Peyer's patch (tissue), 4 donors: ENCODE results near the gene NRG3. TPM values are rescaled to one million over a fixed set of nuclear protein-coding genes. Genes with fewer than 3 reads are reported as not detected.

ENCODE experiments used
- DNase-seq, 3 donors: peaks; one replicate each; pipeline ENCODE4 v3.0.0-alpha.2; 2017 to 2019
- H3K27ac ChIP-seq, 4 donors: fragments of 200-600 bp; sonication (generic); one replicate each; pipeline ENCODE4 v1.5.1; 2016 to 2019
- H3K27me3 ChIP-seq, 2 donors: fragments of 200-600 bp; sonication (generic); one replicate each; pipeline ENCODE4 v1.5.1; 2019
- H3K36me3 ChIP-seq, 3 donors: fragments of 200-600 bp; sonication (generic); one replicate each; pipeline ENCODE4 v1.5.1; 2016 to 2019
- H3K4me1 ChIP-seq, 4 donors: fragments of 200-600 bp; sonication (generic); one replicate each; pipeline ENCODE4 v1.5.1; 2016 to 2019
- H3K4me3 ChIP-seq, 4 donors: fragments of 200-600 bp; sonication (generic); 1 replicate in 3 of 4; 2 replicates in 1 of 4; pipeline ENCODE4 v1.5.1; 2016 to 2019; ENCODE audit warnings: mild to moderate bottlenecking in 1 of 4
- H3K9me3 ChIP-seq, 4 donors: fragments of 200-600 bp; sonication (generic); one replicate each; pipeline ENCODE4 v1.5.1; 2016 to 2019; ENCODE audit warnings: mild to moderate bottlenecking in 1 of 4
- POLR2A ChIP-seq, 2 donors: fragments of 450-650 bp; IDR thresholded peaks; one replicate each; pipeline ENCODE4 v1.5.1; 2017; ENCODE audit warnings: antibody characterized with exemption in 2 of 2, mild to moderate bottlenecking in 2 of 2, moderate library complexity in 2 of 2
- total RNA-seq, 4 donors: library from RNA; depleted of rRNA; stranded (reverse); fragments of >200 nt; gene quantifications; one replicate each; pipeline ENCODE4 v1.1.0, GENCODE V29; 2016
- TF ChIP-seq, protein P1 (sequence below), 6 experiments: fragments of 450-650 bp in 4 of 6; fragments of 200-600 bp in 2 of 6; sonication (generic) in 1 of 6; IDR thresholded peaks; one replicate each; pipeline ENCODE4 v1.5.1; 2017 to 2019; ENCODE audit warnings: antibody characterized with exemption in 6 of 6, mild to moderate bottlenecking in 3 of 6, moderate library complexity in 1 of 6

The NRG3 gene
- total RNA-seq, 4 donors from 2014 or later: not detected

DNA sequence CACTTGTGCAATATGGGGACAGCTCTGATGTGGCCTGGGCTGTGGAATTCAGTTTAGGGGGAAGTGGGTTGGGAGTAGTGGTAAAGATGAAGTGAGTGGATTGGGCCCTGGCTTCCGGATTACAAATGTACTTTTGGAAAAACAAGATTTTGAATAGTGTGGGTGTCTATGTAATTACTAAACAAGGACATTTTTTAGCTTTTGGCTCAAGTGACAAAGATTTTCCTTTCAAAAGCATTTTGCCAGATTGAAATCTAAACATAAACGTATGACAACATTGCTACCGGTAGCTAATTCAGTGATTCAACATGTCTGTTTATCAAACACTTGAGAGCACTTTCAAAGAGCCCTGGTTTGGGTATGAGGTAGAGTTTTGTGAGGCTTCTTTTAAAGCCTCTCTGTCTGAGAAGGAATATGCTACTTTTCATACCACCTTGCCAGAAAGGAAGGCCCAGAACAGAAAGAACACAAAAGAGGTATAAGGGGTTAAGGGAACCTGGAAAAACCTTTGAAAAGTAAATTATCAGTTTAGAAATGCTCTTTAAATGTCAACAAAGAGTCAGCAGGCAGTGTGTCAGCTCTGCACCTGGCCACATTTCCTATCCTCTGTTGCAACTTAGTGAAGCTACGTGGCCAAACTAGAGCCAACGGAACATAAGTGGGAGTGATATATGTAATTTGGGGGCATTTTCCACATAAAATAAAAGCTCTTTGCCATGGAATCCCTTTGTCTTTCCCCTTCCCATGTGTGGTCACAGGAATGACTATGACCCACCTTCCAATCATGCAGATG is 516.1 kb downstream of the NRG3 start:
- TF ChIP-seq, protein P1, sequence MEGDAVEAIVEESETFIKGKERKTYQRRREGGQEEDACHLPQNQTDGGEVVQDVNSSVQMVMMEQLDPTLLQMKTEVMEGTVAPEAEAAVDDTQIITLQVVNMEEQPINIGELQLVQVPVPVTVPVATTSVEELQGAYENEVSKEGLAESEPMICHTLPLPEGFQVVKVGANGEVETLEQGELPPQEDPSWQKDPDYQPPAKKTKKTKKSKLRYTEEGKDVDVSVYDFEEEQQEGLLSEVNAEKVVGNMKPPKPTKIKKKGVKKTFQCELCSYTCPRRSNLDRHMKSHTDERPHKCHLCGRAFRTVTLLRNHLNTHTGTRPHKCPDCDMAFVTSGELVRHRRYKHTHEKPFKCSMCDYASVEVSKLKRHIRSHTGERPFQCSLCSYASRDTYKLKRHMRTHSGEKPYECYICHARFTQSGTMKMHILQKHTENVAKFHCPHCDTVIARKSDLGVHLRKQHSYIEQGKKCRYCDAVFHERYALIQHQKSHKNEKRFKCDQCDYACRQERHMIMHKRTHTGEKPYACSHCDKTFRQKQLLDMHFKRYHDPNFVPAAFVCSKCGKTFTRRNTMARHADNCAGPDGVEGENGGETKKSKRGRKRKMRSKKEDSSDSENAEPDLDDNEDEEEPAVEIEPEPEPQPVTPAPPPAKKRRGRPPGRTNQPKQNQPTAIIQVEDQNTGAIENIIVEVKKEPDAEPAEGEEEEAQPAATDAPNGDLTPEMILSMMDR (IDR thresholded peaks at IDR 0.05): no peak
- no peak for TF ChIP-seq POLR2A (IDR thresholded peaks at IDR 0.05)
- Histone ChIP-seq H3K27me3 (no peaks in the 10 kb centered on the region), H3K4me3 (no peak overlapping the region), H3K4me1 (no peaks in the 10 kb centered on the region), H3K9me3 (no peaks in the 10 kb centered on the region), H3K27ac (no peak overlapping the region), H3K36me3 (no peaks in the 10 kb centered on the region)
- no peak for DNase-seq

DNA sequence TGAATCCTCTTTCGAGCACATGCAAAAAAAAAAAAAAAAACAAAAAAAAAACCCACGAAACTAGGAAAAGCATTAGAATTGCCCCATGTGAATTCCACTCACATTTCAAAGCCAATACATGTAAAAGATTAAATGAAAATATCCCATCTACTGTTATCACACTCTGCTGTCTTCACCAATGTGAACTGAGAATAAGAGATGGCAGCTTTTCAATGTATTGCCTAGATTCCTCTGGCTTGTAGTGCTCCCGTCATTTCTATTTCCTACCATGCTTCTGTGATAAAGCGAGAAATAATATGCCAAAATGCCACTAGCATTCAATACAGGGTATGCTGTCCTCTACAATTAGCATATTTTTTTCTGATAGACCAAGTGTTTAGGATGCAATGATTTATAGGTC is 517.0 kb downstream of the NRG3 start:
- Histone ChIP-seq H3K27me3 (no peaks in the 10 kb centered on the region), H3K27ac (no peak overlapping the region), H3K36me3 (no peaks in the 10 kb centered on the region), H3K4me1 (no peaks in the 10 kb centered on the region), H3K4me3 (no peak overlapping the region), H3K9me3 (no peaks in the 10 kb centered on the region)
- no peak for DNase-seq
- TF ChIP-seq POLR2A (IDR thresholded peaks at IDR 0.05): no peak
- TF ChIP-seq, protein P1 (IDR thresholded peaks at IDR 0.05): no peak

DNA sequence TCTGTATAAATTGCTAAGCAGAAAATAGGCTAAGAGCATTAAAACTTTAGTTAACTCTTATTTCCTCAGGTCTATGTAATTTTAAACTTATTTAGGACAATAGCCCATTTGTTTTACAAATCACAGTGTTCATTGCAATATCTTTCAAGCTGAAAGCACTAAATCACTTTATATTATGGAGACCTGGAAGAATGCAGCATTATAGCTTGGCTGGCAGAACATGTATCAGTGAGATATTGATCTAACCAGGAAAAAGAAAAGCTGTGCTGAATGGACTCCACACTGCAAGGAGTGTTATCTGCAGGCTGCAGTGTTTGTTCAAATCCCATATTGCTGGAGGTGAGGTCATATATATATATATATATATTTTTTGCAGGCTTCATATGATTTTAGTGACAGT is 517.5 kb downstream of the NRG3 start:
- Histone ChIP-seq H3K27ac (no peak overlapping the region), H3K4me1 (no peaks in the 10 kb centered on the region), H3K9me3 (no peaks in the 10 kb centered on the region), H3K36me3 (no peaks in the 10 kb centered on the region), H3K27me3 (no peaks in the 10 kb centered on the region), H3K4me3 (no peak overlapping the region)
- TF ChIP-seq, protein P1 (IDR thresholded peaks at IDR 0.05): no peak
- no peak for TF ChIP-seq POLR2A (IDR thresholded peaks at IDR 0.05)
- DNase-seq: no peak

DNA sequence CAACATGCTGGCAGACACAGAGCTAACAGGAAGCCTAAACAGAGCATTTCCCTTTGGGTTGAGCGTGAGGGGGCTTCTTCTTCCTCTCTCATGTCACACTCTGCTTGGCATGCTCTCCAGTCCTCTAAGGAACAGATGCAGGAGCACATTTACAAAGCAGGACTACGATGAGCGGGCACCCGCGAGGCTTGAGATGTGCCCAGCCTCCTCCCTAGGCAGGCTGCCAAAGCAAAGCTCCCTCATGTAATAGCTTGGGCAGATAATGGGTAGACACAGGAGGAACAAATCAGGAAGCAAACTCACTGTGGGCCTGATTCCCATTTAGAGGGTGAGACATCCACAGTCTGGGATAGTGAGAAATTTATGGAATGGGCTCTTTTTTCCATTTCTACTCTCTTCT is 519.1 kb downstream of the NRG3 start:
- Histone ChIP-seq H3K36me3 (no peaks in the 10 kb centered on the region), H3K27me3 (no peaks in the 10 kb centered on the region), H3K27ac (no peak overlapping the region), H3K9me3 (no peaks in the 10 kb centered on the region), H3K4me1 (no peaks in the 10 kb centered on the region), H3K4me3 (no peak overlapping the region)
- no peak for TF ChIP-seq POLR2A (IDR thresholded peaks at IDR 0.05)
- no peak for DNase-seq

DNA sequence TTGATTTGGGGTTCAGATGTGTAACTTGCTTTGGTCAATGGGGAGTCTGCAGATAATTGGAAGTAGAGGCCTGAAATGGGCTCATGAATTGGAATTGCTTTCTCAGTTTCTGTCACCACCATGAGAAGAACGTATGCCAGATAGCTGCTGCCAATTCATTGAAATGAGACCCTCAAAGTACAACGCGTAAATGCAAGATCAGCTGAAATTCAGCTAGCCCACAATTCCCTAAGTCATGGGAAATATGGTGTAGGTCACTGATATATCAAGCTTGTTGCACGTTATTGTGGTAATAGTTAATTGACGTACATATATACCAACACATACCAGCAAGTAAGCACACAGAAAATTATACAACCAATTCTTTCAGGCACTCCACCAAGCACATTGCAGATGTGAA is 520.0 kb downstream of the NRG3 start:
- no peaks in the 10 kb centered on the region for H3K36me3 ChIP-seq
- no peak for DNase-seq
- TF ChIP-seq POLR2A (IDR thresholded peaks at IDR 0.05): no peak
- TF ChIP-seq, protein P1 (IDR thresholded peaks at IDR 0.05): no peak

DNA sequence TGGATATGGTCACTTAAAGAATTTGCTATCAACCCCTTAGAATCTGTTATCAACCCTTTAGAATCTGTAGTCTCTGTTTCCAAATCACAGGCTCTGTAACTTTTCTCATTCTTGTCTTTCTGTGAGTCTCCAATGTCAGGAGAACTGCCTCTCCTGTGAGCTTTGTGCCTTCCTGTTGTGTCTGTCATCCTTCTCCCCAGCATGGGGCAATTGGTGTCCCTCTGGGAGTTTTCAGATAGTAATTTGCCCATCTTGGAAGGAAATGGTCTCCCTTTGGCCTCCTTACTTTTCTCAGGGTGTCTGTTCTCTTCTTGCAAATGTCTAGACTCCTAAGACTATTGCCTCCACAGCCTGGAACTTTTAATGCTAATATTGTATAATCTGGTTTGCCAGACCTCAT is 521.9 kb downstream of the NRG3 start:
- Histone ChIP-seq H3K27me3 (no peaks in the 10 kb centered on the region), H3K4me1 (no peaks in the 10 kb centered on the region), H3K9me3 (no peaks in the 10 kb centered on the region), H3K36me3 (no peaks in the 10 kb centered on the region), H3K4me3 (no peak overlapping the region), H3K27ac (no peak overlapping the region)
- no peak for DNase-seq
- TF ChIP-seq, protein P1 (IDR thresholded peaks at IDR 0.05): no peak
- no peak for TF ChIP-seq POLR2A (IDR thresholded peaks at IDR 0.05)

More for the DNA sequence above, 520.0 kb downstream of the NRG3 start:
- Histone ChIP-seq H3K27ac (no peak overlapping the region), H3K4me1 (no peaks in the 10 kb centered on the region), H3K9me3 (no peaks in the 10 kb centered on the region), H3K27me3 (no peaks in the 10 kb centered on the region), H3K4me3 (no peak overlapping the region)
